HG02798 (cell line): Measurements from ENCODE around the gene KCNJ10.

Source experiments
- ATAC-seq: cut with Tn5 transposase; IDR thresholded peaks from one replicate; pipeline ENCODE4 v1.9.1; 2021; ENCODE audit warnings: mild to moderate bottlenecking; ENCODE audit not compliant: unreplicated experiment, poor library complexity

Gene KCNJ10

GRCh38 chr1:160004001-160004400 lies 66.0 kb downstream of the KCNJ10 start:
- ATAC-seq: no peak

GRCh38 chr1:160001440-160001839 lies 68.5 kb downstream of the KCNJ10 start:
- no peak for ATAC-seq

GRCh38 chr1:159999204-159999603 lies 70.8 kb downstream of the KCNJ10 start:
- ATAC-seq: no peak

GRCh38 chr1:159996653-159997052 lies 73.3 kb downstream of the KCNJ10 start:
- ATAC-seq: no peak

GRCh38 chr1:159994896-159995295 lies 75.1 kb downstream of the KCNJ10 start:
- ATAC-seq: no peak

GRCh38 chr1:159993911-159994310 lies 76.0 kb downstream of the KCNJ10 start:
- no peak for ATAC-seq

- ATAC-seq: no peak
Observed at GRCh38 chr1:159992161-159992560, 77.8 kb downstream of the KCNJ10 start.

GRCh38 chr1:159991513-159991912 lies 78.4 kb downstream of the KCNJ10 start:
- ATAC-seq: no peak

GRCh38 chr1:159990005-159990404 lies 80.0 kb downstream of the KCNJ10 start:
- no peak for ATAC-seq

- no peak for ATAC-seq
Observed at GRCh38 chr1:159989581-159989980, 80.4 kb downstream of the KCNJ10 start.

- no peak for ATAC-seq
Observed at GRCh38 chr1:159988006-159988405, 82.0 kb downstream of the KCNJ10 start.

- no peak for ATAC-seq
Observed at GRCh38 chr1:159987186-159987585, 82.8 kb downstream of the KCNJ10 start.

- no peak for ATAC-seq
Observed at GRCh38 chr1:159986531-159986930, 83.4 kb downstream of the KCNJ10 start.

GRCh38 chr1:159986093-159986492 lies 83.9 kb downstream of the KCNJ10 start:
- ATAC-seq: no peak

- no peak for ATAC-seq
Observed at GRCh38 chr1:159985473-159985872, 84.5 kb downstream of the KCNJ10 start.

- no peak for ATAC-seq
Observed at GRCh38 chr1:159983681-159984080, 86.3 kb downstream of the KCNJ10 start.

- ATAC-seq: no peak
Observed at GRCh38 chr1:159982280-159982679, 87.7 kb downstream of the KCNJ10 start.

- no peak for ATAC-seq
Observed at GRCh38 chr1:159981351-159982055, 88.5 kb downstream of the KCNJ10 start.

GRCh38 chr1:159980786-159981185 lies 89.2 kb downstream of the KCNJ10 start:
- no peak for ATAC-seq

GRCh38 chr1:159980076-159980475 lies 89.9 kb downstream of the KCNJ10 start:
- no peak for ATAC-seq

GRCh38 chr1:159979257-159979656 lies 90.7 kb downstream of the KCNJ10 start:
- no peak for ATAC-seq

- no peak for ATAC-seq
Observed at GRCh38 chr1:159978107-159978398, 91.9 kb downstream of the KCNJ10 start.
